Glomerular visceral epithelial cell (primary cell): ENCODE measurements around the gene EPAS1.

Experiments used
- DNase-seq: peaks from one replicate; pipeline ENCODE4 v3.0.0-alpha.2; 2016; ENCODE audit errors: extremely low spot score

The EPAS1 gene

DNA sequence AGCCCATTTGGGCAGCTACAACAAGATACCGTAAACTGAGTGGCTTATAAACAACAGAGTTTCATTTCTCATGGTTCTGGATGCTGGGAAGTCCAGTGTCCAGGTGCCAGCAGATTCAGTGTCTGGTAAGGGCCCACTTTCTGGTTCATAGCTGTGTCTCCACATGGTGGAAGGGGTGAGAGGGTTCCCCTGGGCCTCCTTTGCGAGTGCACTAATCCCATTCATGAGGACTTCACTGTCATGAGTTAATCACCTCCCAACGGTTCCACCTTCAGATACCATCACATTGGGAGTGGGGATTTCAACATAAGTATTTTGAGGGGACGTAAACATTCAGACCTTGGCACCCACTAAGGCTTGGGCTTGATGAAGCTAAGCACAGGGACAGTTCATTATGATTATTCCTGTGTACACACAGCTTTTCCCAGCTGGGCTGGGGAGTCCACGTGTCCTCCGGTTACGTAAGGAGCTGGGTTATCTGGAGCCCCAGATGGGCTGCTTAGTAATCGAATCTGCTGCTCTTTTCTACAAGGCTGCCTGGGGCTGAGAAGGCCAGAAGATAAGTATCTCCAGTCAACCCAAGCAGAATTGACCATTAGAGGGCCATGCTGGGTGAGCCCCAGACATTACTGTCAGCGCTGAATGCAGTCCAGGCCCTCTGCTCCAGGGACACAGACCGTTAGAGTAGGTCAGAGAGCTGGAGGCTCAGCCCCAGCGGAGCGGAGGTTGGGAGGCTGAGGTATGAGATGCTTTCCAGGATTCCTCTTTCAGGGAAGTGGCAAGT is 42.7 kb downstream of the EPAS1 start:
- DNase-seq = no peak

- no peak for DNase-seq
Observed at GRCh38 chr2:46340740-46341420, 43.7 kb downstream of the EPAS1 start.

DNA sequence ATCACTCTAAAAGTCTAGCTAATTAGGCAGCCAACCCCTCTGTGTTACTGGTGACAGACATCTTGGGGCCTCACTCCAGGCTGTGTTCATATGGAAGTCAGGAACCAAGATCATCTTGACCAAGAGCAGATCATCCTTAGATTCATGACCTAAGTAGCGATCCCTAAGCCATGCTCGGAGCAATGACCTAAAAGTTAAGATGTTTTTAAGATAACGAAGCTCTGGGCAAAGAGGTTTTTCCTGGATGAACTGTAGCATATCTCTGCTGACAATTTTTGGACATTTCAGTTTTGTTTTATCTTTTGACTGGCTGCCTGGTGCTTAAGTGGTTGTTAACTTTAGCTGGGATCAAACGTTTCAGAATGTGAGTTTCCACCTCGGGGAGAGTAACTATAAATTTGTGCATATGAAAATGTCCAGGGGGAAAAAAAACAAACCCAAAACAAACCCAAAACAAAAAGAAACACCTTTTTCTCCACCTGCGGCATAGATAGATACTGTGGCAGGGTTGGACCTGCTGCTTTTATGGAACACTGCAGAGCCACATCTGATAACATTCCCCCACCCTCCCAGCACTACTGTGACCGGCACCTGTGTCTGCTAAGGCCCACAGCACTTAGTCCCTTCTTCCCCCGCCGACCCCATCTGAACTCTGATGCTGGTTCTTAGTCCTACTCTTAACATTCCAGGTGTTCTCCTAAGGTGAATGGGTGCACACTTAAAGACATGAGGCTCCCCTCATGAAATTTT is 45.5 kb downstream of the EPAS1 start:
- no peak for DNase-seq

DNA sequence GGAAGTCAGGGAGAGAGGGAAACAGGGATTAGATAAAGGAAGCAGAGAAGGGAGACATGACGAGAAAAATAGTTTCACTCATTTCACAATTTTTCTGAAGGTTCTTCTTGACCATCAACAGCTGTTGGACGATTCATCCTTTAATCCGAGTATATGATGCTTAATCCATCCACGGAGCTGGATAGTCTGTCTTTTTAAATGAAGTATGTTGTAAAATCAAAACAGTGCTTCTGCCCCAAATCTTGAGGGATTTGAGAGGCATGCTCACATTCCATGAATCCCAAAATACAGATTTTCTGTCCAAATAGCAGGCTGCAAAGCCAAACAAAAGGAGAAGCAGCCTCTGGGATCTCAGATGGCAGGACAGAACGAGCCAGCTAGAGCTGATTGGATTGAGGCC is 47.5 kb downstream of the EPAS1 start:
- DNase-seq = no peak

GRCh38 chr2:46345775-46346174 is 48.6 kb downstream of the EPAS1 start:
- no peak for DNase-seq

DNA sequence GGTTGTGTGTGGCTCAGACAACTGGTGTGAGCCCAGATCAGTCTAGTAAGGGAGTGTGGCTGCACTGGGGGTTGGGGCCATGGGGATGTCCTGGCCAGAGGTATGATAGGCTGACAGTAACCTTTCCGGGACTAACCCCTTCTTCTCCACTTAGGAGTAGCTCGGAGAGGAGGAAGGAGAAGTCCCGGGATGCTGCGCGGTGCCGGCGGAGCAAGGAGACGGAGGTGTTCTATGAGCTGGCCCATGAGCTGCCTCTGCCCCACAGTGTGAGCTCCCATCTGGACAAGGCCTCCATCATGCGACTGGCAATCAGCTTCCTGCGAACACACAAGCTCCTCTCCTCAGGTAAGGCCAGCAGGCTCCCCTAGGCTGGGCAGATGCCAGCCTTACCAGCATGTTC is 49.5 kb downstream of the EPAS1 start:
- no peak for DNase-seq

- no peak for DNase-seq
Observed at GRCh38 chr2:46347648-46348280, 50.6 kb downstream of the EPAS1 start.

DNA sequence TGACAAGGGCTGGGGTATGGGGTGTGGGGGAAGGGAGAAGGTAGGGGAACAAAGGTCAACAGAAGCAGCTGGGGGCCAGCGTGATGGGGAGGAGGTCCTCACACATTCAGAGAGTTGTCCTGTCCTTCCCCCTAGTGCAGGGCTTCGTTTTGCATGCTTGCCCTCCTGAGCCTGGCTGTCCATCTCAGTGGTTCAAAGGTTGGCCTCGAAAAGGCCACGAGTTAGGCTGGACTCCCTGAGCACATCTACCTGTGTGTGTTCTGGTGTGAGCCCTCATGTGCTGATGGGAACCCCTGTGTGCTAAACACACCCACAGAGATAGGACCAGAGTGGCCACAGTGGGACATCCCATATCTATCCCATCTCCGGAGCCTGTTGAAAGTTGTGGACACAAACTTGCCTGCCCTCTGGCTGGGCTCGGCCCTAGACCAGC is 51.9 kb downstream of the EPAS1 start:
- no peak for DNase-seq

DNA sequence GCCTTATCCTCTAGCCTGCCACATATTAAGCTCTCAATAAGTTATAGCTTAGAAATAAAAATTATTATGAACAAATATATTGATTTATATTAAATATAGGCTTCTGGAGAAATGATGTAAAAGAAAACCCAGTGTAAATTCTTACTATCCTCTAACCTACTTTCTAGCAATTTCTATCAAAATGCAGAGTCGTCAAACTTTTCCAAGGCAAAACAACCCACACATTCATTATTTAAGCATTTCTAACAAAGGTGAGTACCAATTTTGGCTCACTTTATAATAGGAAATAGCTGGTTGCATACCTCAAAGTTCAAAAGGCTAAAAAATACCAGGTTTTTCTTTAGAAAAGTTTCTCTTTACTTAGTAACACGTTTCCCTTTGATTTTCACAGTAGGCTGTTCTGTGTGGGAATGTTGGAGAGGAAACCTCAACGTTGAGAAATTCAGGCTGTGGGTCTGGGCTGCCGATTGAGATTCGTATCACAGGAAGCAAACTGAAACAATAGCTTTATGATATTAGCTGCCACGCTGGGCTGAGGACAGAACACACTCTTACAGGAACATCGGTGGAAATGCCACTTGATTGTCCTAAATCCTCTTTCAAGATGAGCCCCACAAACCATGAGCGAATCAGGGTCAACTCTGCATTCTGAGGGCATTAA is 53.0 kb downstream of the EPAS1 start:
- DNase-seq = no peak

DNA sequence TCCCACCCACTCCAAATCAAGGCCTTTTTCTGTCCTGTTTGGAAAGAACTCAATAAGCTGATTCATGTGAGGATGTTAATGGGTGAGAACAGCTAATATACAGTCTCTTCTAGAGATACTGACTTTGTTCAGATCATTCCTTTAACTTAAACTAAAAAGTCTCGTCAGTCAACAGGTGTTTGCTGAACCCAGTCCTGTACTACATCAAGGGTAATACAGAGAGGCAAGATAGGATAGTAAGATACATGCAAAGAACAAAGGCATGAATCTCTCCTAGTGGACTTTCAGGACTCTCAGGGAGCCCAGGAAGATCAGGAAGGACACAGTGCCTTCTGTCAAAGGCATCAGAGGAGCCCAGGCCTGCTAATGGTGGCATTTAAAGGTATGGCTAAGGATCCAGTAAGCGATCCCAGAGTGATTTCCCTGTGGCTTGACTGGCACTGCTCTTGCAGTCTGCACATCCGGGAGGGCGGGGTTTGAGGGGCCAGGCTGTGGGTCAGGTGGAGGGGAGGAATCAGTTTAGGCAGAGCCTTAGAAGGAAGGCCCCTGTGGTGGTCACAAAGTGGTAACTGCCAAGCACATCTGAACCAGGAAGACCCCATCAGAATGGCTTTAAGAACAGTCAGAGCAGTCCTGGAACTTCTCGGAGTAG is 54.0 kb downstream of the EPAS1 start:
- DNase-seq = no peak

GRCh38 chr2:46351750-46352138 is 54.5 kb downstream of the EPAS1 start:
- no peak for DNase-seq

GRCh38 chr2:46352621-46353020 is 55.4 kb downstream of the EPAS1 start:
- DNase-seq = no peak

DNA sequence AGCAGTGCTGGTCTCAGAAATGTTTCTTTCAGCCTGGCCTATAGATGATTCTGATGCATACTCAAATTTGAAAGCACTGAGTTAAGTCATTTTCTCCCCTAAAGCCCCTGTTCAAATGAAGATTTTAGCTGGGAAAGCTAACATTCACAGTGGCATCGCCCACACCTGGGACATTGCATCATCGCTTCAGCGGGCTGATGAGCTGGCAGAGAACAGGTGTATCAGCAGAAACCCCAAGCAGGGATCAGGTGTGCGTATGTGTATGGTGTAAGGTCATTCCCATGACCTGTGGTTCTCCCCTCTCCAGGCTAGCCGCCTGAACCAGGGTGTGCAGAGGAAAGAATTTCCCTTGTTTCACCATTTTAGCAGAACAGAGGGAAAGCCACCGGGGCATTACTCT is 56.3 kb downstream of the EPAS1 start:
- DNase-seq = no peak

- no peak for DNase-seq
Observed at GRCh38 chr2:46355756-46356155, 58.5 kb downstream of the EPAS1 start.

DNA sequence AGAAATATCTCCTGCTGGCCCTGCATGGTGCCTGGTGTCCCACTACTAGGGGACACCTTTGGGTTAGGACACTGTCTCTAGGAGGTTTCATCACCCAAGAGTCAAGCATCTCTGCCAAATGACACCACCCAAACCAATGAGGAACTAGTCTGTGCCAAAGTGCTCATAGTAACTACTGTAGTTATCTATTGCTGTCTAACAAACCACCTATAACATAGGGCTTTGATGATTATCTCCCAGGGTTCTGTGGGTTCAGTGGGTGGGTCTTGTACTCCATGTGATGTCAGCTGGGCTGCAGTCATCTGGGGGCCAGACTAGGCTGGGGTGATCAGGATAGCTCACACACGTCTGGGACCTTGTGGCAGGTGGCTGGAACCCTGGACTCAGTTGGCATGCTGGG is 59.8 kb downstream of the EPAS1 start:
- no peak for DNase-seq

GRCh38 chr2:46358713-46359112 is 61.5 kb downstream of the EPAS1 start:
- DNase-seq = no peak

DNA sequence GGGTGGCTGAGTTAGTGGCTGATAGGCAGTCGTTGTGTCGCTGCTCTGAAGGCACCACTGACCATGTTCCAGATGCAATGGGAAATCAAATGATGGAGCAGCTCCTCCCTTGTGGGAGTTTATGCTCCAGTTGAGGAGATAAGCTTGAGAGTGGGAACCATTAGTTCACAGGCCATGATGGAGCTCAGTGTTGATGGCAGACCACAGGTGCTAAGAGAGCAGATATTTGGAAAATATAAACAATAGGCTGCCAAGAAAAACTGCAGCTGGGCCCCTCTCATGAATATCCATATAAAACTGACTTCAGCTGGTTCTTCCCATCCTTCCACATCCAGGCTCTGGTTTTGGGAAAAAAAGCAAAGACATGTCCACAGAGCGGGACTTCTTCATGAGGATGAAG is 63.1 kb downstream of the EPAS1 start:
- no peak for DNase-seq

DNA sequence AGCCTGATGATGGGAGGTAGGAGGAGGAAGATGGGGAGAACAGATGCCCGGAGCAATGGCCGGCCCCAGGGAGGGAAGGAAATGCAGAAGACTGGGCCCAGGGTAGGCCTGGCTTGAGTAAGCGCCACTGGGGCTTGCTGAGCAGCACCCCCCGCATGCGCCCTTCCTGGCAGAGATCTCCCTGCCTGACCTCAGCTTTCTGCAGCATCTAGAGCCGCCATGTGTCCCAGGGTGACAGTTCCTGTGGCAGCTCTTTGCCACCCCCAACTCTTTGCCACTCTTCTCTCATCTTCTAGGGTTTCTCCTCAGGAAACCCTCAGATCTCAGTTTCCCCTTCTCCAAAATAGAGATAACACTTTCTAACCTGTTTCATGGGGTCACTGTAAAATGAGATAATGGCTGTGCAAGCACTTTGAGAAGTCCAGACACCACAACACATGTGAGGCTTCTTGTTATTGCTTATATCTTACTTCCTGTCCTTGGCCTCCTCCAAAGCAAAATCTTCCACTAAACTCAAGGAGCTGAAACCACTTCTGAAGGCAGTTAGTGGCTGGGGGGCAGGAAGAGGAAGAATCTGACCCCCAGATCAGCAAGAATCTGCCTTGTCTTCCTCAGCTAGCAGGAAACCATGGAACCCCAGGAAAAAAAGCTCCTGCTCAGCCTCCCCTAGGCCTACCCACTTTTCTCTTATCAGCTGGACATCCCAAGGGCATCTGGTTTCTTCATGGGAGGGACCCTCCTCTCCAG is 64.9 kb downstream of the EPAS1 start:
- no peak for DNase-seq

DNA sequence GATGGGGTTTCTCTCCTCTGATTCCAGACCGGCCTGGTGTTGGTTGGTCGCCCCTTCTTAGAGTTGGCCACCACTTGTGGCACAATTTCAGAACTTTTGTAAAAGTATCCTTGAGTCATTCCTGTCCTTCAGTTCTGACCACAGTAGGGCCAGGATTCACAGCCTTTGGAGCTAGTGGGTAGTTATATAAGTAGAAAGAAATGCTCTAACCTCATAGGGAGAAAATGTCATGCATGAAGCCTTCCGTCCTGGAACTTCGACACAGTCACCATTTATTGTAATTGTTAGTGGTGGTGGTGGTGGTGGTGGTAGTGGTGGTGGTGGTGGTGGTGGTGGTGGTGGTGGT is 65.4 kb downstream of the EPAS1 start:
- no peak for DNase-seq

DNA sequence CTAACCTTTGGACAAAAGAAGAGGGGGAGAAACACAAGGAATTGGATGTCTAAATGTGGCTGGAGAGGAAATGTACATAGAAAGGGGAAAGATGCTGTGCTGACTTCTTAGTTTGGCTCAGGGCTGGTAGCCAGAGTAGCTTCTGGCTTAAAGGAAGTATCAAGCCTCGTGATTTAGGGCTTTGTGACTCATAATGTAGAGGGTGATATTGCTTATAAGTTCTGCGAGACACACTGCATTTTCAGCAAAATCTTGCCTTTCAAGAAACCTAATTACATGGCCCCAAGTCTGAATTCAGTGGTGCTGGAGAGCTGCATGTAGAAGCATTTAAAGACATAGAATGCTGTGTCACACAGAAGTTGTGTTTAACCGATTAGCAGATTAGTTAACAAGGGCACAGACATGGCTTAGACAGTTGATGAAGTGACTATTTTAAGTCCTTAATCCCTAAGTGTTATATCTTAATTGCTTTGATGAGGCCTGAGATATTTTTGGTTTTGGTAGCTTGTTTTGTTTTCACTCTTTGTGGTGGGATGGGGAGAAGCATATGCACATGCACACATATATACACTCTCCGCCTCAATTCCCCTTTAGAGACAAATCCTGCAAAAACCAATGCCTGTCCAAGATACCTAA is 66.4 kb downstream of the EPAS1 start:
- DNase-seq = no peak
